CD4-positive, alpha-beta T cell treated with Interleukin-1 beta for 1 hour (primary cell): ENCODE results near the gene ADCY3.
"Not testable (repeated sequence)": the region's sequence is repeated elsewhere in the genome, so short reads cannot be mapped to it uniquely, and the experiment has no call there.

Experiments
- DNase-seq, 2 donors: peaks; one replicate each; pipeline ENCODE4 v3.0.0-alpha.2; 2020 to 2022

ADCY3 gene

GRCh38 chr2:24842081-24843050, 77.7 kb downstream of the ADCY3 start:
- DNase-seq = no peak

GRCh38 chr2:24840962-24841945, 78.8 kb downstream of the ADCY3 start:
- no peak for DNase-seq

- no peak for DNase-seq
Measured at GRCh38 chr2:24840164-24840869, 79.7 kb downstream of the ADCY3 start.

GRCh38 chr2:24839729-24840128, 80.3 kb downstream of the ADCY3 start:
- DNase-seq = no peak

GRCh38 chr2:24838541-24838940, 81.5 kb downstream of the ADCY3 start:
- no peak for DNase-seq

GRCh38 chr2:24837996-24838513, 82.0 kb downstream of the ADCY3 start:
- no peak for DNase-seq

GRCh38 chr2:24836706-24837105, 83.3 kb downstream of the ADCY3 start:
- DNase-seq = no peak

GRCh38 chr2:24836206-24836605, 83.8 kb downstream of the ADCY3 start:
- no peak for DNase-seq

GRCh38 chr2:24835411-24835810, 84.6 kb downstream of the ADCY3 start:
- not testable (repeated sequence) for DNase-seq

- DNase-seq = no peak
Measured at GRCh38 chr2:24834733-24835395, 85.2 kb downstream of the ADCY3 start.

GRCh38 chr2:24833821-24834732, 86.0 kb downstream of the ADCY3 start:
- no peak for DNase-seq

- DNase-seq = no peak
Measured at GRCh38 chr2:24832931-24833701, 86.9 kb downstream of the ADCY3 start.

- DNase-seq = no peak
Measured at GRCh38 chr2:24832521-24832920, 87.5 kb downstream of the ADCY3 start.

- DNase-seq = no peak
Measured at GRCh38 chr2:24832073-24832461, 88.0 kb downstream of the ADCY3 start.

GRCh38 chr2:24831221-24832072, 88.6 kb downstream of the ADCY3 start:
- no peak for DNase-seq

GRCh38 chr2:24830786-24831185, 89.3 kb downstream of the ADCY3 start:
- no peak for DNase-seq

GRCh38 chr2:24830351-24830750, 89.7 kb downstream of the ADCY3 start:
- no peak for DNase-seq

GRCh38 chr2:24828238-24828996, 91.6 kb downstream of the ADCY3 start:
- no peak for DNase-seq
